ENCODE measurements around the gene EEPD1.

The EEPD1 gene

DNA sequence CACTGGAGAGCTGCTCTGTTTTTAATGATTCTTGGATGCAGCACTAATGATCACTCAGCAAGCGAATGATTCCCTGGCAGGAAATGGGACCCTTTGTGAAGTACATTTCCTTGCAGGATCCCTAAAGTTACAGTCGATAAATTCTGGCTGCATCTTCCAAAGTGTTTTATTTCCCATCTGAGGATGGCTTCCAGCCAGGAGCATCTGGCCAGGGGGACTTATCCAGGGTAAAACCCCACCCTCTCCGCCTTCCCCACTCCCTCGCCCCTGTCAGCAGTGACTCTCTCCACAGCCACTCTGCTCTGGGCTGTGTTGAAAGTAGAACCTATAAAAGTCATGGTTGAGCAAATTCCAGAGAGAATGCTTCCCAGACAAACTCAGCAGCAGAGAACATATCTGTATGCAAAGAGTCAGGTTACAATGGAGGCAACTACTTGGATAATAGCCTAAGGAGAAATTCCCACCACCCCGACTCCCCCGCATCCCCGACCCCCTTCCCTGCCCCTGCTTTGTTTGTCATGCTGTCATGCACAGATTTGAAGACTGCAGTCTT is 125.6 kb downstream of the EEPD1 start:
- DNase-seq (ENCODE audit: extremely low read depth in 1 of 2, low read depth in 1 of 2), result no peak

DNA sequence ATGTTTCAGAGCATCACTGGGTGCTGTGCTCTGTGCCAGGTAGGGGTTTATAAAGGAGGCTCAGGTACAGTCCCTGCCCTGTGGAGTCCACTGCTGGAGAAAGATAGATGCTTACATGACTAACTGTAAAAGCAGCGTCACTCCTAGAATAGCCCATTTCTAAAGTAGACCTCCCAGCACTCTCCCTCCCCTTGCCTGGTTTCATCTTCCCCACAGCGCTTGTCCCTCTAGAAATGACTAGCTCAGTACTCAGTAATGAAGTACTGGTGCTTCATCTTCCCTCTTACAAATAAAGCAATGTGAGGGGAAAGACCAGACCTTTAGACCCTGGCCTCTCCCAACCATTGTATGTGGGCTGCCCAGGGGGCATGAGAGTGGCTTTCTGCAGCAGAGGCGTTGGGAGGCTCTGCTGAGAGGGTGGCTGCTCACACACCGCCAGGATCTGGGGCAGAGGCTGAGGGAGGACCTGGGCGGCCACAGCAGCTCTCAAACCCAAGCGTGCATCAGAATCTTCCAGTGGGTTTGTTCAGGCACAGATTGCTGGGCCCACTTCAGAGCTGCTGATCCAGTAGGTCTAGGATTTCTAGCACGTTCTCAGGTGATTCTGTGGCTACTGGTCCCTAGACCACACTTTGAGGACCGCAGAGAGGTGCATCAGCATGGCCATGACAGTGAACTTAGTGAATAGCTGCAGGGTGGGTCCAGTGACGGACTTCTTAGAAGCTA is 126.3 kb downstream of the EEPD1 start:
- DNase-seq (ENCODE audit: extremely low read depth in 1 of 2, low read depth in 1 of 2), result no peak

DNA sequence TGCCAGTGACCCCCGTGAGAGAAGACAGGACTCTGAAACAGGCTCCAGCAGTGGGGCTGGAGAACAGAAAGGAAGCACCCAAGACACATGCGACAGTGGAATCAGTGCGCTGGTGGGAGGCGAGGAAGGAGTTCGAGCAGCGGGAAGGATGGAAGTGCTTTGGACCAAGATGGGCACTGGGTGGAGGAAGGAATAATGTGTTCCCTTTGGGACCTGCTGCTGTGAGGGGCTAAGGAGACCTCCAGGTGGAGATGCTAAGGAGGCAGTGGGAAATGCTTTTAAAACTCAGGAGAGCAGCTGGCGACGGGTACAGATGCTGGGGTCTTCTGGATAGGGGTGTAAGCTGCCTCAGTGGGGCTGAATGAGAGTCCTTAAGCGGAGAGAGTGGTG is 126.9 kb downstream of the EEPD1 start:
- no peak for DNase-seq (ENCODE audit: extremely low read depth in 1 of 2, low read depth in 1 of 2)

DNA sequence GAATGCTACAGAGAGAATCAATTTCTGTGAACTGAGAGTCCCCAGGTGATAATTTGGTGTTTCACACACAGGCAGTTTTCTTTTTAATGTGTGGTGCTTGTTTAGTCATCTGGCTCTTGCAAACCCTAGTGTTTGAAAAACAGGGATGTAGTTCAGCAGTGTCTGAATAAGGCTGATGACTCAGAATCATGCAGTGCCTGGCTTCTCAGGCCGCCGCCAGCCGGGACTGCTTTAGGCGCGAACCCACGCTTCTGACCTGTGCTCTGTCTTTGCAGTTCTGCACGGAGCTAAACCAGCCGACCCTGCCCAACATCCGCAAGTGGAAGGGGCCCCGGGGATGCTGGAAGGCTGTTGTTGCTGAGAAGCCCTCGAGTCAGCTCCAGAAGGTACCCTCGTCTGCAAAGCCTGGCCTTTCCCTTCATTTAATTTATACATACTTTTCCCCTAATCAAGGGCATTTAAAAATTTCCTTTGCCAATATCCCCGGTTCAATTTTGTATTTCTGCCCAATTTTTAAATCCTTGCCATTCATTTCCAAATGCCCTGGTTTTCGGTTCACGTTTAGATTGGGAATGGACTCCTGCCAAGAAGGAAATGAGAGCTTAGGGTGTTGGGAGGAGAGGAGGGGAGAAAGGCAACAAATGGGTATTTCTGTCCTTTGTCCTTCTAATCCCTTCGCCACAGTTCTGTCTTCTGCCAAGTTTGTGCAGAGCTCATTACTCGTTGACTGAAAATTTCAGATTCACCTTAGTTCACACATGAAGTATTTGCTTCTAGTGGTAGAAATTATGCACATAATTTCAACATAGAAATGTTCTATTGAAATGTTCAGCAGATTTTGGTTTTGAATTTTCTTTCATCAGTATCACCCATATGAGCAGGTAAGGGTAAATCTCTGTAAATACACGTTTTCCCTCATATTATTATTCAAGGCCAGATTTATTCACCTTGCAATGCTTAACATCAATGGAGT is 128.1 kb downstream of the EEPD1 start:
- no peak for DNase-seq (ENCODE audit: extremely low read depth in 1 of 2, low read depth in 1 of 2)

DNA sequence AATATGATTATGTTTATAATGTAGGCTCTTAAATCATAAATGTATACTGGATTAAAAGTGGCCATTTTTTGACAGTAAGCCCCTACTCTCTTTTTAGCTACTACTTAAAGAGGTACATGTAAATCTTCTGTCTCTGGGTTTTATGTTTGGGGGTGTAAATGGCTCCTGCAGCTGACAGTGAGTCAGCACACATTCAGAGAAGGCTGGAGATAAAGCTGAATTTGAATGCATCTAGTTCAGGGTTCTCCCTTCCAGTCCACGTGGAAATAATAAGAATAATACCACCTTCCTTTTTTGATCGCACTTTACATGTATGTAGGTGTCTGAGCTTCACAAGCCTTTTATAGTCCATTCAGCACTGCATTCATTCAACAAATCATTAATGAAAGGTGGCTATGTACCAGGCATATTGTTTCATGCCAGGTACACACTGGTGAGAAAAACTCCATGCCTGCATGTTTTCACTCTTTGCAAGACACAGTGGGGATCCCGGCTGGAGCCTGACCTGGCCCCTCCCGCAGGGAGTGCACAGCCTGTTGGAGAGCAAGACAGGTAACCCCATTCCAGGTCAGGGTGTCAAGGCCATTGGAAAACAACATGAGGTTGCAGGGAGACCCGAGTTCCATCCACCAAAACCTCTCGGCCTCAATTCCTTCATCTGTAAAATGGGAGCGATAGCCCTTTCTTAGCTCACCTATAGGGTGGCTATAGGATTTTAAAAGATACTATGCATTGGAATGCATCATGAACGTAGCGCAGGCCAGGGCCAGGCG is 129.1 kb downstream of the EEPD1 start:
- DNase-seq (ENCODE audit: extremely low read depth in 1 of 2, low read depth in 1 of 2), result no peak

DNA sequence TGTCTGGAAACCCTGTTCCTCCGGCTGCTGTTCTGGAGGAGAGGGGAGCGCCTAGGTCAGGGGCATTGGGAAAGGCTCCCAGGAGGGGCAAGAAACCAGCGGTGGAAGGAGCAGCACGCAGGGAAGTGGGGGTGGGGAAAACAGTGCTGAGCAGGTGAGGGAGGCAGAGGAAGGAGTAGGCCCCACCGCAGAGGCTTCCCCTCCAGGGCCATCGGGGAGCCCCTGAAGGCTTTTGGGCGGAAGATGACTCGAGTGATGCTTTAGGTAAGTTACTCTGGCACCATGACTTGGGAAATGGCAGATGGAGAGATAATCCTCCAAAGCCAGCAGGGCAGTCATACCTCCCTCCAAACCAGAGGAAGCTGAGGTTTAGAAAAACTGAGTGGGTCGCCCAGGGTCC is 130.1 kb downstream of the EEPD1 start:
- DNase-seq (ENCODE audit: extremely low read depth in 1 of 2, low read depth in 1 of 2), result peak in 1 of 2 donors; percentile 31

DNA sequence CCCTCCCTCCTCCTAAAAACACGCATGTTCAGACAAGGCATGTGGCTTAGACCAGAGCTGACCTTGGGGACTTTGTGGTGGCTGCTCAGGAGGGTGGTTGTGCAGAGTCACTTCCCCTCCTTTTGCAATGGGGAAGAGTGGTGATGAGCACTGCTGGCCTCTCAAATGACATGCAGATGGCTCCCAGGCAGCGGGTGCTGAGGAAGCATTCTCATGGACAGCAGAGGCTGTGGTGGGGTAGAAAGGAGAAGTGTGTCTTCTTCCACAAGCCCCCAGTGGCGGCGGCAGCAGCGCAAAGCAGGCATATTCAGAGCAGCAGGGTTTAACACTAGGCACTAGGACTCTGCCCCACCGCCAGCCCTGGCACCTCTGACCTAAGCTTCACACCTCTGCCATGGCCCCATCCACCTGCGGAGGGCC is 130.7 kb downstream of the EEPD1 start:
- peak in 1 of 2 donors; percentile 17 for DNase-seq (ENCODE audit: extremely low read depth in 1 of 2, low read depth in 1 of 2)

DNA sequence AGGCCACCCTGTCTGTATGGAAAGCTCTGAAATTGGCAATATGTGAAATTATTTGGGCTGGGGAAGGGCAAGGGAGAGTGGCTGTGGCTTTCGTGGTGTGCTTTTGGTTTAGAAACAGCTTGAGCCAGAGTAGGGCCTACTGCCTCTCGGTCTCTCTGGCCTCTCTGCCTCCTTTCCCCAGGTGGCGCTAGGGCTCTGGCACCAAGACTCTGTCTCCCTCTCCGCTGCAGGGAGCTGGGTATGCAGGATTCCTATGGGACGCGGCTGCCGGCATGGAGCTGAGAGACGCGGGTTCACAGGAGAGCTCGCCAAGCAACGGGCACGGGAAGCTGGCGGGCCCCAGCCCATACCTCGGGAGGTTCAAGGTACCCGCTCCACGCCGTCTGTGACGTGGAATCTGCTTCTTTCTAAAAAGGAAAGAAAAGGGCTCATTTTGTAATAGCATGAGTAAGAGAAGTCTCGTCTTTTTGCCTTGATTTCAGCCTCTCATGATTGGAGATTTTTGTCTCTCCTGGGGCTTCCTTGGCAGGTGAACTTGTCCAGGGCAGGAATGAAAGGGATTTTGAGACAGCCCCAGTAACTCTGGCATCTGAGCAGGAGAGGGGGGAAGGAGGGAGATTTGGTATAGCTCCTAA is 131.5 kb downstream of the EEPD1 start:
- no peak for DNase-seq (ENCODE audit: extremely low read depth in 1 of 2, low read depth in 1 of 2)

DNA sequence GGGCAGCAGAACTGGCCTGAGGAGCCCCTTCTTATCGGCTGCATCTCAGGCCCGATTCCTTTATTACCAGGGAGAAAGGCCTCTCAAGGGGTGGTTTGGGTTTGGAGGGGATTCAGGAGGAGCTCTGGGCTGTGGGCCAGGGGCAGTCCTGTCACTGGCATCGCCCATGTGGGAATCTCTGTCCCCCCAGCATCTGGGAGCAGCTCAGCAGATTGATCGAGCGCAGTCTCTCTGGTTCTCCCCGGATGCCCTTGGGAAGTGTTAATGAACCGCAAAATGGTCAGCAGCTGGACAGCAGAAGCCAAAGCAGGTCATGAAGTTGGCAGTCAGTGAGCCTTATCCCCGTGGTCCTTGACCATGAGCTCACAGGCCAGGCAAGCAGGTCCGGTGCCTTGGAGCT is 132.2 kb downstream of the EEPD1 start:
- DNase-seq (ENCODE audit: extremely low read depth in 1 of 2, low read depth in 1 of 2), result no peak

DNA sequence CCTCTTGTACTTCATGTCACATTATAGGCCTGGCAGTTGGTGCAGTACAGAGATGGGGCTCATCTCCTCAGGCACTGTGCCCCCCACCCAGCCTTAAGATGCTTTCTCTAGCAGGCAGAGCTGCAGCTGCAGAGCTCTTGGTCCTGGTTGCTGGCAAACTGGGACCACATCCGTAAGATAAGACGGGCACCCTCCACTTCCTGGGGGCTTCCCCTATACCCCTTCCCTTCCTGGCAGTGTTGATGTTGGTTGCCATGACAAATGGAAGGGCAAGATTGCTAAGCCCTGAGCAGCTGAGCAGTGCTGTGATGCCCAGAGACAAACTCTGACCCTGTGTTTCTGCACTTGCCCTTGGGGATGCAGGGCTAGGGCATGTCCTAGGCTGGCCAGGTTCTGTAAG is 133.2 kb downstream of the EEPD1 start:
- peak in 1 of 2 donors; percentile 37 for DNase-seq (ENCODE audit: extremely low read depth in 1 of 2, low read depth in 1 of 2)

DNA sequence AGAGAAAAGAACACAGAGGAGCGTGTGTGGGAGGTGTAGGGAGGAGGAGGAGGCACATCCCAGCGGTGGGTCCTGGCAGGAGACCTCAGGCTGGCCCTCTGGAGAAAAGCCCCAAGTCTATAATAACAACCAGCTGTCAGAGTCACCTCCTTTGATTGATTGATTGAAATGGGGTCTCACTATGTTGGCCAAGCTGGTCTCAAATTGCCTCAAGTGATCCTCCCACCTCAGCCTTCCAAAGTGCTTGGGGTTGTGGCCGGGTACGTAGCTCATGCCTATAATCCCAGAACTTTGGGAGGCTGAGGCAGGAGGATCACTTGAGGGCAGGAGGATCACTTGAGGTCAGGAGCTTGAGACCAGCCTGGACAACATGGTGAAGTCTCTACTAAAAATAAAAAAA is 133.6 kb downstream of the EEPD1 start:
- DNase-seq (ENCODE audit: extremely low read depth in 1 of 2, low read depth in 1 of 2), result no peak

DNA sequence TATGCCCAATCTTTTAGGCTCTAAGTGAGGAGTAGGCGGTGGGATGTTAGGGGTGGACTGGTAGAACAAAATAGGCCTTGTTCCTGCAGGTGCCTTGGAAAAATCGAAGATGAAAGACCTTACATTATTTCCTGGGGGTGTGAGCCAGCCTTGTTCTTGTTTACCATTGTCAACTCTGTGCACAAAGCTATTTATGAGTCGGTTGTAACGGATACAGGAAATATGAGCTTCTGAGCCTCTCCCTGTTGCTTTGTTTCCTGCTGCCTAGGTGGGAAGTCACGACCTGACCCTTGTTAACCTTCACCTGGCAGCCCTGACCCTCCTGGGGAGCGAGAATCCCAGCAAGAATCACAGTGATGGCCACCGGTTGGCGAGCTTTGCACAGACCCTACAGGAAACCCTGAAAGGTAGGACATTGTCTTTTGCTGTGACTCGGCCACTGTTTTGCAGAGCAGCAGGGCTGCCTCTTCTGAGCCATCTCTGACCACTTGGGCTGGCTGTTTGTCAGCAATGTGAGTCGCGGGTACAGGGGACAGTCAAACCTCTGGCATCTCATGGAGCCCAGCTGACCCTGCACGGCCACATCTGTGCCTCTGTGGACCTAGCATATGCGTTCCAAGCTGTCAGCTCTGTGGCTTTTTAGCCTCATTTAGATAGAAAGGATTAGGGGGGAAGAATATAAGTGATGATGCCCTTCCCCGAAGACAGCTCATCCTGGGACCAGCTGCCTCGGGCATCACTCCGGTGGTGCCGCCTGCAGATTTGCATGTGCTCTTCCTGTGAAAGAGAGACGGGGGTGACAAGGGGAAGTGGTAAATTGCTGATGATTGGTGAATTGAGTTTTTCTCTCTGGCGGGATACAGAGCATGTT is 134.6 kb downstream of the EEPD1 start:
- DNase-seq (ENCODE audit: extremely low read depth in 1 of 2, low read depth in 1 of 2), result peak in 1 of 2 donors; percentile 39

DNA sequence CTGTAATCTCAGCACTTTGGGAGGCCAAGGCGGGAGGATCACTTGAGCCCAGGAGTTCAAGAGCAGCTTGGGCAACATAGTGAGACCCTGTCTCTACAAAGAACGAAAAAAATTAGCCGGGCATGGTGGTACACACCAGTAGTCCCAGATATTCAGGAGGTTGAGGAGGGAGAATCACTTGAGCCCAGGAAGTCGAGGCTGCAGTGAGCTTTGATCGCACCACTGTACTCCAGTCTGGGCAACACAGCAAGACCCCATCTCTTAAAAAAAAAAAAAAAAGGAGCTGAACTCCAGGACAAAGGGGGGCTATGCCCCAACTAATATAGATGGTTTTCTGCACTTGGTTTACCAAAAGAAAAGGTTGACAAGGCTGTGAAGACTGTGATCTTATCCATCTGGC is 135.4 kb downstream of the EEPD1 start:
- DNase-seq (ENCODE audit: extremely low read depth in 1 of 2, low read depth in 1 of 2), result no peak

DNA sequence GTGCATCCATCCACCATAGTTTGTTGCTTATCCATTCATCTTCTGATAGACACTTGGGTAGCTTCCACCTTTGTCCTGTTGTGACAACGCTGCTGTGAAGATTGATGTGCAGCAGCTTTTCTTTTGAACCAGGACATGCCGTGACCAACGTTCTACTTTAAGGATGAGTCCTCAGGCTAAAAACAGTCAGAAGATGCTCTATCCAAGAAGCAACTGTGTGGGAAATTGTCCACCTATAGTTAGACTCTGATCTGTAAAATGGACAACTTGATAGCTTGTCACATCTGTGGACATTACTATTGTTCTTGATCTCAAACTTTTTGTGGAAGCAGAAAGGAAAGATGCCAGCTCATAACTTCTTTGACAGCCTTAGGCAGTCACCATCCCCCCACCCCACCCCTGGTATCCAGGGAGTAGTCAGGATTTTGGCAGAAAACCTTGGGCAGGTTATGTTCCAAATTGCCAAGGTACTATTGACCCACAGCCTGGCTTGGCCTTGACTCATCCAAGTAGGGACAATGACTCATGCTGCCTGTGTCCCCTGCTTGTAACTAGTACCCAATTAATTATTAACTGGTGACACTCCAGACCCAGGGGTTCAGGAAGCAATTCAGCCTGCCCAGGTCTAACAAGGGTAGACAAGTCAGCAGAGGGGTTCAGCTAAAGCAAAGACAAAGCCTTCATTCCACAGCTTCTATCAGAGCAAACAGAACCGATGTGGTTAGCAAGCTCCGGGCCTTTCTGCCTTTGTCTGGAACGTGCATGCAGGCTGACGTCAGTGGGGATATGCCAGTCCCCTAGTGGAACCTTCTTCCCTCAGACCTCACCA is 137.0 kb downstream of the EEPD1 start:
- no peak for DNase-seq (ENCODE audit: extremely low read depth in 1 of 2, low read depth in 1 of 2)

DNA sequence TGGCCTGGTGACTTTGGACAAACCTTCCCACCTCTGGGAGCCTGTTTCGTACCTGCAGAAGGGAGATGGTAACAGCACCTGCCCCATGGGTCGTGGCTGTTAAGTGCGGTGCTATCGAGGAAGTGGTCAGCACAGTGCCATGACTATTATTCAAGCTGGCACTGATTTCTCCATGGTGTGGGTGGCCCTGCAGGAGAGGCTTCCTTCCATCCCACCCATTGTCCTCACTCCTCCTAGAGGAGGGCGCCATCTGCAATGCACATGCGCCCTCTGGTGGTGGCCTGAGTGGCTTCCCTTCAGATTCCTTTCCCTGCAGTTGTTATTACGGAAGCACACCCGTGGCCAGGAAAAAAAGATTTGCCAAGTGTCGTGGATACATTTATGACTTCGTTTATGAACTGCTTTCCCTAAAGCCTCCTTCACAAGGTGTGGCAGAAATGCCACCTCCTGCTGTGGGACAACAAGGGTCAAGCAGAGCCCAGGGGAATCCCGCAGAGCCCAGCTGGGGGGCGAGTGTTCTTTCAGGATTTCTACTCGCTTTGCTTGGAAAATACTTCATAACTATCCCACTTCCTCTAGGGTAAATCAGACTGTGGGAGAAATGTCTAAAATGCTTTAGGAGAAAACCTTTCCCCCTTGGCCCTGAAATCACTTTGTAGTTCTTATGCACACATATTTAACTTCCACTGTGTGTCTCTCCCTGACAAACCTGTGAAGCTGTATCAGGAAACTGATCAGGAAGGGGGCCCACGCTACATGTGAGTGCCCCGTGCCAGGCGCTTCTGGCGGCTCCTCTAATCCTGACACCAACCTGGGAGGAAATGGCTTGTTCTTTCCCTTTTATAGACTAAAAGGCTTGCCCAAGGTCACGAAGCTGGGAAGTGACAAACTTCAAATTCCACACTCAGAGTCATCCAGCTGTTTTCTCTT is 138.6 kb downstream of the EEPD1 start:
- DNase-seq (ENCODE audit: extremely low read depth in 1 of 2, low read depth in 1 of 2), result peak in 1 of 2 donors; percentile 43

DNA sequence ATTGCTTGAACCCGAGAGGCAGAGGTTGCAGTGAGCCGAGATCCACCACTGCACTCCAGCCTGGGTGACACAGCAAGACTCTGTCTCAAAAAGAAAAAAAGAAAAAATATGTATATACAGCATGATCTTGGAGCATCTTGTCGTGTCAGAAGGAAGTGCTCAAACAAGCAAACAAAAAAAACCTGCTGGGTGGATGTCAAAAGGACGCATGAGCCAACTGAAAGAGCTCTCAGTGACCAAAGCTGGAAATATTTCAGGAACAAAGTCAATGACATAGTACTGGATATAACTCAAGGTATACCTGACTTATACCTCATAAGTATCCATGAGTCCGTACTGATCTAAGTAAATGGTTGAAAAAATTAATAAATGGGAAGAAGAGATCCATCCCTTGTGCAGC is 142.0 kb downstream of the EEPD1 start:
- no peak for DNase-seq (ENCODE audit: extremely low read depth in 1 of 2, low read depth in 1 of 2)

DNA sequence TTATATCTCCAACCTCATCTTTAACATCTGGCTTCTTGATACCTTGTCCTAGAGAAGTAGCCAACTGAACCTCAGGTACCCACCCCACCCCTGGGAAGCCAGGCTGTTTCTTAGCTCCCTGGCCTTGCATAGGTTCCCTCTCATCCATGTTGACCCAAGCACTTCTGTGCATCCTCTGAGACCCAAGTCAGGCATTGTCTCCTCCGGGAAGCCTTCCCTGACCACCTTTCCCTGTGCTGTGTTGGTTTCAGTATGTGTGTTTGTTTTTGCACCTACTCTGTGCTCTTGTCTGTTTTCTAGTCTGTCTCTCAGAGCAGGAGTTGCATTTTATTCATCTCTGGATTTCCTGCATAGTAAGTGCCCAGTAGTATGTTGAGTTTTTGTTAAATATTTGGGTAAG is 143.2 kb downstream of the EEPD1 start:
- DNase-seq (ENCODE audit: extremely low read depth in 1 of 2, low read depth in 1 of 2), result no peak
